Activated naive CD8-positive, alpha-beta T cell treated with anti-CD3 and anti-CD28 coated beads, Interleukin-2, amount 50 U/mL, for 24 hours (primary cell): ENCODE results near the gene SLC10A7.
A peak's percentile ranks its signal among the peaks of the same experiment; 100 is the strongest.

Experiments used
- ATAC-seq: fragments of 150-1000 bp; cut with Tn5 transposase; one replicate; pipeline ENCODE4 v1.10.0; 2021
- DNase-seq: peaks from one replicate; pipeline ENCODE4 v3.0.0; 2021
- H3K27ac Mint-ChIP-seq: one replicate; pipeline ENCODE4 v1.8.0; 2021; ENCODE audit warnings: mild to moderate bottlenecking, mixed read lengths
- H3K27me3 Mint-ChIP-seq: one replicate; pipeline ENCODE4 v1.8.0; 2021; ENCODE audit warnings: mixed read lengths
- H3K36me3 Mint-ChIP-seq: one replicate; pipeline ENCODE4 v1.8.0; 2021; ENCODE audit warnings: low read depth, mixed read lengths
- H3K4me1 Mint-ChIP-seq: one replicate; pipeline ENCODE4 v1.8.0; 2021; ENCODE audit warnings: mixed read lengths
- H3K4me3 Mint-ChIP-seq: one replicate; pipeline ENCODE4 v1.8.0; 2021; ENCODE audit warnings: mild to moderate bottlenecking, moderate library complexity, mixed read lengths
- H3K9me3 Mint-ChIP-seq: one replicate; pipeline ENCODE4 v1.8.0; 2021; ENCODE audit warnings: mixed read lengths

Gene SLC10A7

GRCh38 chr4:146439999-146440398 lies 81.7 kb downstream of the SLC10A7 start:
- no peak for ATAC-seq
- H3K27me3 Mint-ChIP-seq: no peaks in the 10 kb centered on the region
- no peaks in the 10 kb centered on the region for H3K9me3 Mint-ChIP-seq
- H3K36me3 Mint-ChIP-seq: peaks cover 3% of the 10 kb centered on the region
- no peak overlapping the region for H3K4me3 Mint-ChIP-seq
- H3K4me1 Mint-ChIP-seq: no peaks in the 10 kb centered on the region
- no peak for DNase-seq
- H3K27ac Mint-ChIP-seq: no peak overlapping the region

GRCh38 chr4:146439437-146439836 lies 82.3 kb downstream of the SLC10A7 start:
- no peak for ATAC-seq
- no peaks in the 10 kb centered on the region for H3K27me3 Mint-ChIP-seq
- no peak overlapping the region for H3K27ac Mint-ChIP-seq
- peaks cover 2% of the 10 kb centered on the region for H3K36me3 Mint-ChIP-seq
- no peak for DNase-seq
- no peaks in the 10 kb centered on the region for H3K4me1 Mint-ChIP-seq
- no peaks in the 10 kb centered on the region for H3K9me3 Mint-ChIP-seq
- no peak overlapping the region for H3K4me3 Mint-ChIP-seq

GRCh38 chr4:146437778-146438177 lies 84.0 kb downstream of the SLC10A7 start:
- Mint-ChIP-seq H3K27ac (no peak overlapping the region), H3K9me3 (no peaks in the 10 kb centered on the region)
- DNase-seq: no peak

GRCh38 chr4:146436423-146437162 lies 85.1 kb downstream of the SLC10A7 start:
- Mint-ChIP-seq H3K4me1 (no peaks in the 10 kb centered on the region), H3K36me3 (peaks cover 4% of the 10 kb centered on the region), H3K9me3 (no peaks in the 10 kb centered on the region), H3K4me3 (no peak overlapping the region), H3K27ac (no peak overlapping the region), H3K27me3 (no peaks in the 10 kb centered on the region)
- DNase-seq: no peak
- no peak for ATAC-seq

More at GRCh38 chr4:146437778-146438177, 84.0 kb downstream of the SLC10A7 start:
- Mint-ChIP-seq H3K4me1 (no peaks in the 10 kb centered on the region), H3K27me3 (no peaks in the 10 kb centered on the region), H3K4me3 (no peak overlapping the region), H3K36me3 (peaks cover 2% of the 10 kb centered on the region)
- no peak for ATAC-seq

GRCh38 chr4:146435962-146436361 lies 85.8 kb downstream of the SLC10A7 start:
- Mint-ChIP-seq H3K27me3 (no peaks in the 10 kb centered on the region), H3K4me1 (no peaks in the 10 kb centered on the region)

GRCh38 chr4:146432065-146432464 lies 89.7 kb downstream of the SLC10A7 start:
- no peaks in the 10 kb centered on the region for H3K27me3 Mint-ChIP-seq
- H3K27ac Mint-ChIP-seq: peak overlapping the region; percentile 54

More at GRCh38 chr4:146435962-146436361, 85.8 kb downstream of the SLC10A7 start:
- H3K36me3 Mint-ChIP-seq: peaks cover 4% of the 10 kb centered on the region
- H3K4me3 Mint-ChIP-seq: no peak overlapping the region
- no peak overlapping the region for H3K27ac Mint-ChIP-seq
- ATAC-seq (no peak), DNase-seq (no peak)
- no peaks in the 10 kb centered on the region for H3K9me3 Mint-ChIP-seq

GRCh38 chr4:146428298-146428697 lies 93.4 kb downstream of the SLC10A7 start:
- Mint-ChIP-seq H3K36me3 (peaks cover 6% of the 10 kb centered on the region), H3K27me3 (no peaks in the 10 kb centered on the region), H3K27ac (no peak overlapping the region), H3K4me3 (no peak overlapping the region), H3K9me3 (no peaks in the 10 kb centered on the region), H3K4me1 (no peaks in the 10 kb centered on the region)
- DNase-seq (no peak), ATAC-seq (no peak)

More at GRCh38 chr4:146432065-146432464, 89.7 kb downstream of the SLC10A7 start:
- DNase-seq: no peak
- Mint-ChIP-seq H3K4me1 (no peaks in the 10 kb centered on the region), H3K4me3 (no peak overlapping the region), H3K9me3 (no peaks in the 10 kb centered on the region), H3K36me3 (peaks cover 2% of the 10 kb centered on the region)
- no peak for ATAC-seq

- Mint-ChIP-seq H3K27ac (no peak overlapping the region), H3K4me3 (no peak overlapping the region), H3K27me3 (no peaks in the 10 kb centered on the region), H3K36me3 (no peaks in the 10 kb centered on the region), H3K9me3 (no peaks in the 10 kb centered on the region), H3K4me1 (no peaks in the 10 kb centered on the region)
- DNase-seq (no peak), ATAC-seq (no peak)
Observed at GRCh38 chr4:146417822-146418221, 103.9 kb downstream of the SLC10A7 start.

GRCh38 chr4:146415829-146416228 lies 105.9 kb downstream of the SLC10A7 start:
- ATAC-seq (no peak), DNase-seq (no peak)
- Mint-ChIP-seq H3K27ac (no peak overlapping the region), H3K4me3 (no peak overlapping the region), H3K4me1 (no peaks in the 10 kb centered on the region), H3K36me3 (no peaks in the 10 kb centered on the region), H3K27me3 (no peaks in the 10 kb centered on the region), H3K9me3 (no peaks in the 10 kb centered on the region)

- Mint-ChIP-seq H3K4me1 (no peaks in the 10 kb centered on the region), H3K36me3 (no peaks in the 10 kb centered on the region), H3K27me3 (no peaks in the 10 kb centered on the region), H3K27ac (no peak overlapping the region), H3K4me3 (no peak overlapping the region), H3K9me3 (no peaks in the 10 kb centered on the region)
- DNase-seq: no peak
- no peak for ATAC-seq
Observed at GRCh38 chr4:146407669-146408084, 114.1 kb downstream of the SLC10A7 start.

- Mint-ChIP-seq H3K4me1 (no peaks in the 10 kb centered on the region), H3K27me3 (no peaks in the 10 kb centered on the region)
- no peak for ATAC-seq
Observed at GRCh38 chr4:146407257-146407656, 114.5 kb downstream of the SLC10A7 start.

GRCh38 chr4:146401274-146401673 lies 120.5 kb downstream of the SLC10A7 start:
- ATAC-seq: peak; percentile 15
- no peaks in the 10 kb centered on the region for H3K36me3 Mint-ChIP-seq
- no peaks in the 10 kb centered on the region for H3K4me1 Mint-ChIP-seq
- no peaks in the 10 kb centered on the region for H3K27me3 Mint-ChIP-seq
- H3K9me3 Mint-ChIP-seq: no peaks in the 10 kb centered on the region
- DNase-seq: no peak
- no peak overlapping the region for H3K4me3 Mint-ChIP-seq
- H3K27ac Mint-ChIP-seq: no peak overlapping the region

More at GRCh38 chr4:146407257-146407656, 114.5 kb downstream of the SLC10A7 start:
- no peak overlapping the region for H3K4me3 Mint-ChIP-seq
- H3K27ac Mint-ChIP-seq: no peak overlapping the region
- DNase-seq: no peak
- no peaks in the 10 kb centered on the region for H3K36me3 Mint-ChIP-seq
- no peaks in the 10 kb centered on the region for H3K9me3 Mint-ChIP-seq

- H3K4me3 Mint-ChIP-seq: no peak overlapping the region
- no peaks in the 10 kb centered on the region for H3K4me1 Mint-ChIP-seq
- H3K36me3 Mint-ChIP-seq: no peaks in the 10 kb centered on the region
- no peaks in the 10 kb centered on the region for H3K9me3 Mint-ChIP-seq
- DNase-seq: no peak
- H3K27me3 Mint-ChIP-seq: no peaks in the 10 kb centered on the region
- ATAC-seq: no peak
- no peak overlapping the region for H3K27ac Mint-ChIP-seq
Observed at GRCh38 chr4:146398896-146399445, 122.8 kb downstream of the SLC10A7 start.

- DNase-seq (no peak), ATAC-seq (no peak)
Observed at GRCh38 chr4:146398404-146398803, 123.3 kb downstream of the SLC10A7 start.

GRCh38 chr4:146389561-146389960 lies 132.2 kb downstream of the SLC10A7 start:
- Mint-ChIP-seq H3K4me3 (no peak overlapping the region), H3K9me3 (no peaks in the 10 kb centered on the region), H3K4me1 (no peaks in the 10 kb centered on the region), H3K27me3 (no peaks in the 10 kb centered on the region), H3K27ac (no peak overlapping the region), H3K36me3 (no peaks in the 10 kb centered on the region)
- DNase-seq (no peak), ATAC-seq (no peak)

More at GRCh38 chr4:146398404-146398803, 123.3 kb downstream of the SLC10A7 start:
- Mint-ChIP-seq H3K4me1 (no peaks in the 10 kb centered on the region), H3K9me3 (no peaks in the 10 kb centered on the region), H3K27me3 (no peaks in the 10 kb centered on the region), H3K4me3 (no peak overlapping the region), H3K27ac (no peak overlapping the region), H3K36me3 (no peaks in the 10 kb centered on the region)
